H9 (cell line): ENCODE measurements around the gene CHADL. TPM values are rescaled to one million over a fixed set of nuclear protein-coding genes. Genes with fewer than 3 reads are reported as not detected.

ENCODE experiments used
- DNase-seq: peaks from one replicate; pipeline ENCODE4 v3.0.0-alpha.2; 2017
- H2AFZ ChIP-seq: one replicate; pipeline ENCODE4 v1.6.1; 2013; ENCODE audit warnings: mild to moderate bottlenecking, low read length, control low read depth, moderate library complexity
- H2AK5ac ChIP-seq: 2 replicates; pipeline ENCODE4 v1.6.1; 2013; ENCODE audit warnings: low read length, control low read depth, mixed read lengths; ENCODE audit not compliant: insufficient read length
- H2BK120ac ChIP-seq: one replicate; pipeline ENCODE4 v1.6.1; 2013; ENCODE audit warnings: low read depth, mild to moderate bottlenecking, low read length, control low read depth, inconsistent platforms; ENCODE audit not compliant: poor library complexity, severe bottlenecking
- H2BK12ac ChIP-seq: 2 replicates; pipeline ENCODE4 v1.6.1; 2013; ENCODE audit warnings: low read length, control low read depth, mixed read lengths, low read depth; ENCODE audit not compliant: insufficient read length
- H2BK15ac ChIP-seq: 2 replicates; pipeline ENCODE4 v1.6.1; 2013; ENCODE audit warnings: low read depth, low read length, control low read depth
- H2BK20ac ChIP-seq: one replicate; pipeline ENCODE4 v1.6.1; 2013; ENCODE audit warnings: low read depth, mild to moderate bottlenecking, low read length, control low read depth, inconsistent platforms; ENCODE audit not compliant: poor library complexity, severe bottlenecking
- H2BK5ac ChIP-seq: 2 replicates; pipeline ENCODE4 v1.6.1; 2013; ENCODE audit warnings: low read length, control low read depth, mixed read lengths; ENCODE audit not compliant: insufficient read length
- H3K14ac ChIP-seq: 2 replicates; pipeline ENCODE4 v1.6.1; 2013; ENCODE audit warnings: low read length, control low read depth; ENCODE audit not compliant: insufficient read depth
- H3K18ac ChIP-seq: 2 replicates; pipeline ENCODE4 v1.6.1; 2013; ENCODE audit warnings: low read depth, mild to moderate bottlenecking, mixed read lengths, low read length, control low read depth; ENCODE audit not compliant: insufficient read length
- H3K23ac ChIP-seq: 2 replicates; pipeline ENCODE4 v1.6.1; 2013; ENCODE audit warnings: low read length, control low read depth, mixed read lengths, low read depth; ENCODE audit not compliant: insufficient read length
- H3K23me2 ChIP-seq: 2 replicates; pipeline ENCODE4 v1.6.1; 2013; ENCODE audit warnings: low read depth, mild to moderate bottlenecking, mixed read lengths, low read length, control low read depth; ENCODE audit not compliant: insufficient read length, poor library complexity, severe bottlenecking
- H3K27ac ChIP-seq: 2 replicates; pipeline ENCODE4 v1.5.1; 2013; ENCODE audit warnings: low read length, control low read depth, mixed read lengths, low read depth; ENCODE audit not compliant: insufficient read length
- H3K27me3 ChIP-seq: 2 replicates; pipeline ENCODE4 v1.6.1; 2013; ENCODE audit warnings: low read length, control low read depth, inconsistent platforms; ENCODE audit not compliant: insufficient read depth
- H3K4ac ChIP-seq: 2 replicates; pipeline ENCODE4 v1.6.1; 2013; ENCODE audit warnings: low read depth, mild to moderate bottlenecking, control low read depth, inconsistent platforms, low read length, moderate library complexity
- H3K4me1 ChIP-seq: 2 replicates; pipeline ENCODE4 v1.6.1; 2013; ENCODE audit warnings: low read length, control low read depth, inconsistent platforms; ENCODE audit not compliant: insufficient read depth
- H3K4me2 ChIP-seq: 2 replicates; pipeline ENCODE4 v1.6.1; 2013; ENCODE audit warnings: low read length, control low read depth, mixed read lengths; ENCODE audit not compliant: insufficient read length, insufficient read depth
- H3K56ac ChIP-seq: 2 replicates; pipeline ENCODE4 v1.6.1; 2013; ENCODE audit warnings: low read depth, mild to moderate bottlenecking, mixed read lengths, low read length, control low read depth; ENCODE audit not compliant: insufficient read length
- H3K79me1 ChIP-seq: 2 replicates; pipeline ENCODE4 v1.6.1; 2013; ENCODE audit warnings: low read depth, mild to moderate bottlenecking, moderate library complexity, low read length, control low read depth, inconsistent platforms; ENCODE audit not compliant: insufficient read depth, poor library complexity, severe bottlenecking
- H3K79me2 ChIP-seq: 2 replicates; pipeline ENCODE4 v1.6.1; 2013; ENCODE audit warnings: low read length, control low read depth, inconsistent platforms; ENCODE audit not compliant: insufficient read depth
- H3K9ac ChIP-seq: 2 replicates; pipeline ENCODE4 v1.6.1; 2013; ENCODE audit warnings: low read length, control low read depth, mixed read lengths; ENCODE audit not compliant: insufficient read length; ENCODE audit errors: extremely low read depth
- H3K9me3 ChIP-seq: one replicate; pipeline ENCODE4 v1.6.1; 2013; ENCODE audit warnings: low read depth, low read length, inconsistent platforms; ENCODE audit not compliant: control insufficient read depth
- H3T11ph ChIP-seq: one replicate; pipeline ENCODE4 v1.6.1; 2013; ENCODE audit warnings: mild to moderate bottlenecking, low read length, control low read depth, inconsistent platforms
- H4K20me1 ChIP-seq: one replicate; pipeline ENCODE4 v1.6.1; 2013; ENCODE audit not compliant: control insufficient read depth, insufficient read length, insufficient read depth
- H4K5ac ChIP-seq: 2 replicates; pipeline ENCODE4 v1.6.1; 2013; ENCODE audit warnings: low read depth, mild to moderate bottlenecking, mixed read lengths, low read length, control low read depth; ENCODE audit not compliant: insufficient read length
- H4K8ac ChIP-seq: replicated peaks from 2 replicates; pipeline ENCODE4 v1.6.1; 2013; ENCODE audit warnings: low read length, control low read depth, mixed read lengths, low read depth; ENCODE audit not compliant: insufficient read length
- H4K91ac ChIP-seq: 2 replicates; pipeline ENCODE4 v1.6.1; 2013; ENCODE audit warnings: low read depth, mild to moderate bottlenecking, moderate library complexity, mixed read lengths, low read length, control low read depth; ENCODE audit not compliant: insufficient read length
- H3K27ac Mint-ChIP-seq, 3 experiments: 2 replicates in 2 of 3; 3 replicates in 1 of 3; pipeline ENCODE4 v1.8.0; 2020 to 2021; ENCODE audit warnings: mixed read lengths in 3 of 3, mild to moderate bottlenecking in 1 of 3, moderate library complexity in 1 of 3
- H3K27me3 Mint-ChIP-seq: 2 replicates; pipeline ENCODE4 v1.8.0; 2021; ENCODE audit warnings: low read depth, mild to moderate bottlenecking, moderate library complexity, mixed read lengths
- H3K36me3 Mint-ChIP-seq, 3 experiments: 2 replicates in 2 of 3; 3 replicates in 1 of 3; pipeline ENCODE4 v1.8.0; 2020 to 2021; ENCODE audit warnings: low read depth in 3 of 3, mixed read lengths in 3 of 3; ENCODE audit not compliant: insufficient read depth in 1 of 3
- H3K4me1 Mint-ChIP-seq, 2 experiments: 2 replicates each; pipeline ENCODE4 v1.8.0; 2020; ENCODE audit warnings: mixed read lengths in 2 of 2
- H3K4me3 Mint-ChIP-seq, 2 experiments: 2 replicates in 1 of 2; 3 replicates in 1 of 2; pipeline ENCODE4 v1.8.0; 2020 to 2021; ENCODE audit warnings: mild to moderate bottlenecking in 2 of 2, mixed read lengths in 2 of 2, moderate library complexity in 1 of 2
- H3K9me3 Mint-ChIP-seq, 2 experiments: 2 replicates in 1 of 2; 3 replicates in 1 of 2; pipeline ENCODE4 v1.8.0; 2020; ENCODE audit warnings: mild to moderate bottlenecking in 2 of 2, mixed read lengths in 2 of 2, moderate library complexity in 1 of 2
- WGBS: extraction: QIAGEN DNeasy Blood & Tissue Kit; methylation state at CpG from one replicate; pipeline ENCODE4 v1.1.7; 2013; ENCODE audit warnings: missing lambda C conversion rate, low lambda C conversion rate, mixed read lengths; ENCODE audit not compliant: insufficient read length; ENCODE audit errors: extremely low coverage; 5-methylcytosine and 5-hydroxymethylcytosine counted together
- total RNA-seq: library from RNA; stranded (reverse); gene quantifications from 2 replicates; pipeline ENCODE4 v1.2.1, GENCODE V29; 2021
- TF ChIP-seq, protein P1 (sequence below): fragments of 200-600 bp; sonication (generic); conservative IDR thresholded peaks from 3 replicates; pipeline ENCODE4 v1.8.0; 2021; ENCODE audit warnings: antibody characterized with exemption, mild to moderate bottlenecking

The CHADL gene
- total RNA-seq, 1 experiment from 2014 or later, result 1.6 TPM

DNA sequence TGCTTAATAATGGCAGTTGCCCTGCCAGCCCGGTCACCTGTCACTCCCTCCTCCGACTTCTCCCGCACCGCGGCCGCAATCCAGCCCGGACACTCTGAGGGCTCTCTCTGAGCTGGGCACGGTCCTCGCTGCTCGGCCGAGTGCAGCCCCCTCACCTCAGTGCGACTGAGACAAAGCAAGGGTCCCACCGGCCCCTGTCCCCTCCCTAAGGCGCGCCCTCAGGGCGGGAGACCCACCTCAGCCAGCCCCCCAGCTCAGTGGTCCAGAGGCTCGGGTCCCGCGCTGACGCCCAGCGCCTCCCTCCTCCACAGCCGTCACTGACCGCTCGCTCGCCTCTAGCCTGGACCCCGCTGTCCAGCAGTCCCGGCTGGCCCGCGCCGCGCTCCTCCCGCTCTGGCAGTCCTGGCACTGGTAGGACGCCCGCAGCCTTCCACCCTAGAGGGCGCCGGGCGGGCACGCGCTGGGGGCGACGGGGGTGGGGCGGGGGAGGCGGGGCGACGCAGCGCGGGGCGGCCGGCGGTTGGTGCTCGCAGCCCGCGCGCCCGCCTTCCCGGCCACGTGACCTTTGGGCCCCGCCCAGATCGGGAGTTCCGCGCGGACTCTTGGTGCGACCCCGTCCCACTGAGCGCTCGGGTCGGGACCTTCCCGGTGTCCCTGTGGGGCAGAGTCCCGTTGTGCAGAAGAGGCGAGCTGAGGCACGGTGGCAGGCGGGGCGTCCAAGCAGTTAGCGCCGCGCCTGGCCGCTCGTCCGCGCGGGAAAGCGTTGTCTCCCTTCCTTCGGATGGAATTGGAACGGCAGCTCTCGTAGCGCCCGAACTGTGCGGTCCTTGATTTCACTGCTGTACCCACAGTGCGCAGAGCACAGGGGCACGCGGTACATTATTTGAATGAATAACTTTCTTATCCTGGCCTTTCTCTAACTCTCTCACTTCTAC, 43.4 kb downstream of the CHADL start:
- Histone ChIP-seq H3K4me1 (no peaks in the 10 kb centered on the region), H3K56ac (no peak overlapping the region), H3T11ph (no peak overlapping the region), H3K23me2 (peaks cover 12% of the 10 kb centered on the region), H2BK120ac (no peak overlapping the region), H4K8ac (no peak overlapping the region), H2AK5ac (no peak overlapping the region), H3K9me3 (no peaks in the 10 kb centered on the region), H2BK20ac (no peak overlapping the region), H3K23ac (no peak overlapping the region), H4K20me1 (no peaks in the 10 kb centered on the region), H3K4me2 (peak overlapping the region; percentile 86), H2AFZ (no peak overlapping the region), H3K79me1 (no peaks in the 10 kb centered on the region), H3K14ac (no peak overlapping the region), H3K9ac (peak overlapping the region; percentile 28), H4K5ac (no peak overlapping the region), H3K79me2 (no peaks in the 10 kb centered on the region), H2BK12ac (no peak overlapping the region), H3K27me3 (peaks cover 3% of the 10 kb centered on the region; the same call in 1 of the 2 replicates), H3K18ac (peak overlapping the region; percentile 67), H2BK5ac (no peak overlapping the region), H4K91ac (no peak overlapping the region), H2BK15ac (no peak overlapping the region), H3K4ac (no peak overlapping the region), H3K27ac (no peak overlapping the region)
- Mint-ChIP-seq H3K4me3 (peak overlapping the region; percentile 73 to 89), H3K27me3 (peaks cover 52% of the 10 kb centered on the region), H3K27ac (no peak overlapping the region), H3K36me3 (no peaks in the 10 kb centered on the region), H3K9me3 (no peaks in the 10 kb centered on the region; a peak in 1 of 5 replicates), H3K4me1 (peaks cover 10 to 13% of the 10 kb centered on the region in 2 experiments)
- TF ChIP-seq, protein P1, sequence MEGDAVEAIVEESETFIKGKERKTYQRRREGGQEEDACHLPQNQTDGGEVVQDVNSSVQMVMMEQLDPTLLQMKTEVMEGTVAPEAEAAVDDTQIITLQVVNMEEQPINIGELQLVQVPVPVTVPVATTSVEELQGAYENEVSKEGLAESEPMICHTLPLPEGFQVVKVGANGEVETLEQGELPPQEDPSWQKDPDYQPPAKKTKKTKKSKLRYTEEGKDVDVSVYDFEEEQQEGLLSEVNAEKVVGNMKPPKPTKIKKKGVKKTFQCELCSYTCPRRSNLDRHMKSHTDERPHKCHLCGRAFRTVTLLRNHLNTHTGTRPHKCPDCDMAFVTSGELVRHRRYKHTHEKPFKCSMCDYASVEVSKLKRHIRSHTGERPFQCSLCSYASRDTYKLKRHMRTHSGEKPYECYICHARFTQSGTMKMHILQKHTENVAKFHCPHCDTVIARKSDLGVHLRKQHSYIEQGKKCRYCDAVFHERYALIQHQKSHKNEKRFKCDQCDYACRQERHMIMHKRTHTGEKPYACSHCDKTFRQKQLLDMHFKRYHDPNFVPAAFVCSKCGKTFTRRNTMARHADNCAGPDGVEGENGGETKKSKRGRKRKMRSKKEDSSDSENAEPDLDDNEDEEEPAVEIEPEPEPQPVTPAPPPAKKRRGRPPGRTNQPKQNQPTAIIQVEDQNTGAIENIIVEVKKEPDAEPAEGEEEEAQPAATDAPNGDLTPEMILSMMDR, result no peak
- peak; percentile 89 for DNase-seq
- no CpG with 5 or more reads among the region's 91 CpGs for WGBS
